Mesothelial cell of epicardium (in vitro differentiated cells): Measurements from ENCODE around the gene PALLD. TPM values are rescaled to one million over a fixed set of nuclear protein-coding genes. Genes with fewer than 3 reads are reported as not detected.

Source experiments
- DNase-seq, 2 experiments: peaks; one replicate each; pipeline ENCODE4 v3.0.0; 2021; ENCODE audit warnings: low spot score in 2 of 2; ENCODE audit not compliant: unreplicated experiment in 2 of 2
- H3K27ac Mint-ChIP-seq: 2 replicates; pipeline ENCODE4 v1.8.0; 2021; ENCODE audit warnings: mixed read lengths
- H3K27me3 Mint-ChIP-seq: 2 replicates; pipeline ENCODE4 v1.8.0; 2021; ENCODE audit warnings: low read depth, mixed read lengths
- H3K36me3 Mint-ChIP-seq: 2 replicates; pipeline ENCODE4 v1.8.0; 2021; ENCODE audit warnings: mixed read lengths
- H3K4me1 Mint-ChIP-seq: 2 replicates; pipeline ENCODE4 v1.8.0; 2021; ENCODE audit warnings: mixed read lengths
- H3K4me3 Mint-ChIP-seq: 2 replicates; pipeline ENCODE4 v1.8.0; 2021; ENCODE audit warnings: mild to moderate bottlenecking, moderate library complexity, mixed read lengths
- H3K9me3 Mint-ChIP-seq: 2 replicates; pipeline ENCODE4 v1.8.0; 2021; ENCODE audit warnings: mixed read lengths
- CTCF ChIP-seq: fragments of 200-600 bp; sonication (generic); IDR thresholded peaks from one replicate; pipeline ENCODE4 v1.5.0; 2021; ENCODE audit warnings: antibody characterized with exemption; ENCODE audit not compliant: unreplicated experiment
- total RNA-seq: library from RNA; stranded (reverse); gene quantifications from 3 replicates; pipeline ENCODE4 v1.2.1, GENCODE V29; 2021

The PALLD gene
- total RNA-seq, 1 donor from 2014 or later = 158 TPM

GRCh38 chr4:168776382-168776781 lies 279.5 kb downstream of the PALLD start:
- no peak overlapping the region for H3K27ac Mint-ChIP-seq
- no peaks in the 10 kb centered on the region for H3K4me1 Mint-ChIP-seq
- H3K9me3 Mint-ChIP-seq = peaks cover 24% of the 10 kb centered on the region
- DNase-seq = no peak
- no peaks in the 10 kb centered on the region for H3K27me3 Mint-ChIP-seq
- TF ChIP-seq CTCF = no peak
- H3K4me3 Mint-ChIP-seq = no peak overlapping the region
- H3K36me3 Mint-ChIP-seq = peaks cover 35% of the 10 kb centered on the region

- no peak for DNase-seq
- no peak overlapping the region for H3K4me3 Mint-ChIP-seq
- no peak overlapping the region for H3K27ac Mint-ChIP-seq
- H3K4me1 Mint-ChIP-seq = no peaks in the 10 kb centered on the region
- H3K9me3 Mint-ChIP-seq = peaks cover 24% of the 10 kb centered on the region
- H3K36me3 Mint-ChIP-seq = peaks cover 35% of the 10 kb centered on the region
- no peak for TF ChIP-seq CTCF
- no peaks in the 10 kb centered on the region for H3K27me3 Mint-ChIP-seq
Observed at GRCh38 chr4:168777277-168777965, 280.6 kb downstream of the PALLD start.

GRCh38 chr4:168781341-168781740 lies 284.5 kb downstream of the PALLD start:
- peaks cover 21% of the 10 kb centered on the region for H3K36me3 Mint-ChIP-seq
- no peaks in the 10 kb centered on the region for H3K27me3 Mint-ChIP-seq
- peaks cover 9% of the 10 kb centered on the region for H3K9me3 Mint-ChIP-seq
- no peak overlapping the region for H3K4me3 Mint-ChIP-seq
- H3K4me1 Mint-ChIP-seq = peaks cover 10% of the 10 kb centered on the region
- no peak for TF ChIP-seq CTCF
- no peak for DNase-seq
- H3K27ac Mint-ChIP-seq = no peak overlapping the region

GRCh38 chr4:168781926-168782325 lies 285.1 kb downstream of the PALLD start:
- TF ChIP-seq CTCF = no peak
- peaks cover 15% of the 10 kb centered on the region for H3K36me3 Mint-ChIP-seq
- no peaks in the 10 kb centered on the region for H3K27me3 Mint-ChIP-seq
- DNase-seq = no peak
- peaks cover 3% of the 10 kb centered on the region for H3K9me3 Mint-ChIP-seq
- H3K27ac Mint-ChIP-seq = no peak overlapping the region
- peaks cover 10% of the 10 kb centered on the region for H3K4me1 Mint-ChIP-seq
- no peak overlapping the region for H3K4me3 Mint-ChIP-seq

GRCh38 chr4:168782439-168782838 lies 285.6 kb downstream of the PALLD start:
- Mint-ChIP-seq H3K9me3 (no peaks in the 10 kb centered on the region), H3K27me3 (no peaks in the 10 kb centered on the region), H3K36me3 (peaks cover 10% of the 10 kb centered on the region), H3K4me3 (no peak overlapping the region), H3K4me1 (peaks cover 12% of the 10 kb centered on the region), H3K27ac (no peak overlapping the region)
- no peak for DNase-seq
- no peak for TF ChIP-seq CTCF
